ENCODE measurements around the gene ITSN1.

DNA sequence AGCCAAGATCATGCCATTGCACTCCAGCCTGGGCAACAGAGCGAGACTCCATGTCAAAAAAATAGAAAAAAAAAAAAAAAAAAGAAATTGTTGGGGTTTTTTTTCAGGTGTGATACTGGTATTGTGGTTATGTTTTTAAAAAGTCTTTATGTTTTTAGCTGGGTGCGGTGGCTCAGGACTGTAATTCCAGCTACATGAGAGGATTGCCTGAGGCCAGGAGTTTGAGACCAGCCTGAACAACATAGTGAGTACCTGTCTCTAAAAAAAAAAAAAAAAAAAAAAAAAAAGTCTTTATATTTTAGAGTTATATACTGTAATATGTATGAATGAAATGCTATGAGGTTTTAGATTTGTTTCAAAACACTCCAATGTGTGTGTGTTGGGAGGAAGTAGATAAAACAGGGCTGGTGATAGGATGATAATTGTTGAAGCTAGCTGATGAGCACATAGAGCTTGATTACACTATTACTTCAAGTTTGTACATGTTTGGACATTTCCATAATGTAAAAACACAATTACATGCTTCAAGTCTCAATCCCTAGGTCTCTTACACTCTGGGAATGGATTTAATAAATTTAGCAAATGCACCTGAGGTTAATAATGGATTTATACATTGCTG lies 303.5 kb downstream of the ITSN1 start:
- TF ChIP-seq POLR2AphosphoS5 (IDR thresholded peaks at IDR 0.05; ENCODE audit: low read depth, low read length) (no peak), SIN3A (IDR thresholded peaks at IDR 0.05; ENCODE audit: borderline replicate concordance, insufficient read depth, low read length) (no peak)
- TF ChIP-seq, protein P1, sequence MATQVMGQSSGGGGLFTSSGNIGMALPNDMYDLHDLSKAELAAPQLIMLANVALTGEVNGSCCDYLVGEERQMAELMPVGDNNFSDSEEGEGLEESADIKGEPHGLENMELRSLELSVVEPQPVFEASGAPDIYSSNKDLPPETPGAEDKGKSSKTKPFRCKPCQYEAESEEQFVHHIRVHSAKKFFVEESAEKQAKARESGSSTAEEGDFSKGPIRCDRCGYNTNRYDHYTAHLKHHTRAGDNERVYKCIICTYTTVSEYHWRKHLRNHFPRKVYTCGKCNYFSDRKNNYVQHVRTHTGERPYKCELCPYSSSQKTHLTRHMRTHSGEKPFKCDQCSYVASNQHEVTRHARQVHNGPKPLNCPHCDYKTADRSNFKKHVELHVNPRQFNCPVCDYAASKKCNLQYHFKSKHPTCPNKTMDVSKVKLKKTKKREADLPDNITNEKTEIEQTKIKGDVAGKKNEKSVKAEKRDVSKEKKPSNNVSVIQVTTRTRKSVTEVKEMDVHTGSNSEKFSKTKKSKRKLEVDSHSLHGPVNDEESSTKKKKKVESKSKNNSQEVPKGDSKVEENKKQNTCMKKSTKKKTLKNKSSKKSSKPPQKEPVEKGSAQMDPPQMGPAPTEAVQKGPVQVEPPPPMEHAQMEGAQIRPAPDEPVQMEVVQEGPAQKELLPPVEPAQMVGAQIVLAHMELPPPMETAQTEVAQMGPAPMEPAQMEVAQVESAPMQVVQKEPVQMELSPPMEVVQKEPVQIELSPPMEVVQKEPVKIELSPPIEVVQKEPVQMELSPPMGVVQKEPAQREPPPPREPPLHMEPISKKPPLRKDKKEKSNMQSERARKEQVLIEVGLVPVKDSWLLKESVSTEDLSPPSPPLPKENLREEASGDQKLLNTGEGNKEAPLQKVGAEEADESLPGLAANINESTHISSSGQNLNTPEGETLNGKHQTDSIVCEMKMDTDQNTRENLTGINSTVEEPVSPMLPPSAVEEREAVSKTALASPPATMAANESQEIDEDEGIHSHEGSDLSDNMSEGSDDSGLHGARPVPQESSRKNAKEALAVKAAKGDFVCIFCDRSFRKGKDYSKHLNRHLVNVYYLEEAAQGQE (IDR thresholded peaks at IDR 0.05; ENCODE audit: insufficient read depth in 1 of 2, low read depth in 2 of 2, low read length in 2 of 2) = no peak

Data from PFSK-1 (cell line).